ENCODE results near the gene NLRP11. TPM values are rescaled to one million over a fixed set of nuclear protein-coding genes. Genes with fewer than 3 reads are reported as not detected.

The NLRP11 gene
- polyA plus RNA-seq, 1 experiment: not detected

GRCh38 chr19:55858969-55859368 is 27.2 kb upstream of the NLRP11 start:
- no peak overlapping the region for H3K4me3 ChIP-seq (ENCODE audit: low read depth, low read length)
- ChIA-PET POLR2A (no interaction called here), CTCF (no interaction called here)
- no peak for DNase-seq (ENCODE audit: low read depth, low spot score)
- H3K9me3 ChIP-seq (ENCODE audit: control insufficient read depth, insufficient read depth, low read length): peaks cover 55% of the 10 kb centered on the region
- TF ChIP-seq CTCF (IDR thresholded peaks at IDR 0.05; ENCODE audit: low read depth, low read length): no peak
- H3K27me3 ChIP-seq (ENCODE audit: control insufficient read depth, insufficient read depth, low read length): no peaks in the 10 kb centered on the region
- H3K27ac ChIP-seq (ENCODE audit: low read depth, low read length): no peak overlapping the region

- ChIA-PET POLR2A (no interaction called here), CTCF (no interaction called here)
- Histone ChIP-seq H3K9me3 (ENCODE audit: control insufficient read depth, insufficient read depth, low read length) (peaks cover 59% of the 10 kb centered on the region), H3K4me3 (ENCODE audit: low read depth, low read length) (no peak overlapping the region), H3K27ac (ENCODE audit: low read depth, low read length) (no peak overlapping the region), H3K27me3 (ENCODE audit: control insufficient read depth, insufficient read depth, low read length) (no peaks in the 10 kb centered on the region)
- DNase-seq (ENCODE audit: low read depth, low spot score): no peak
- TF ChIP-seq CTCF (IDR thresholded peaks at IDR 0.05; ENCODE audit: low read depth, low read length): no peak
Measured at GRCh38 chr19:55858401-55858800, 26.6 kb upstream of the NLRP11 start.

GRCh38 chr19:55857974-55858373 is 26.2 kb upstream of the NLRP11 start:
- Histone ChIP-seq H3K9me3 (ENCODE audit: control insufficient read depth, insufficient read depth, low read length) (peaks cover 59% of the 10 kb centered on the region), H3K4me3 (ENCODE audit: low read depth, low read length) (no peak overlapping the region), H3K27ac (ENCODE audit: low read depth, low read length) (no peak overlapping the region), H3K27me3 (ENCODE audit: control insufficient read depth, insufficient read depth, low read length) (no peaks in the 10 kb centered on the region)
- TF ChIP-seq CTCF (IDR thresholded peaks at IDR 0.05; ENCODE audit: low read depth, low read length): no peak
- no peak for DNase-seq (ENCODE audit: low read depth, low spot score)
- ChIA-PET CTCF (no interaction called here), POLR2A (no interaction called here)

- Histone ChIP-seq H3K27me3 (ENCODE audit: control insufficient read depth, insufficient read depth, low read length) (no peaks in the 10 kb centered on the region), H3K4me3 (ENCODE audit: low read depth, low read length) (no peak overlapping the region), H3K27ac (ENCODE audit: low read depth, low read length) (no peak overlapping the region), H3K9me3 (ENCODE audit: control insufficient read depth, insufficient read depth, low read length) (peaks cover 59% of the 10 kb centered on the region)
- ChIA-PET CTCF (no interaction called here), POLR2A (no interaction called here)
- no peak for TF ChIP-seq CTCF (IDR thresholded peaks at IDR 0.05; ENCODE audit: low read depth, low read length)
- no peak for DNase-seq (ENCODE audit: low read depth, low spot score)
Measured at GRCh38 chr19:55857149-55857548, 25.4 kb upstream of the NLRP11 start.

GRCh38 chr19:55855160-55855559 is 23.4 kb upstream of the NLRP11 start:
- H3K27ac ChIP-seq (ENCODE audit: low read depth, low read length): no peak overlapping the region
- no peak for DNase-seq (ENCODE audit: low read depth, low spot score)
- no peaks in the 10 kb centered on the region for H3K27me3 ChIP-seq (ENCODE audit: control insufficient read depth, insufficient read depth, low read length)
- TF ChIP-seq CTCF (IDR thresholded peaks at IDR 0.05; ENCODE audit: low read depth, low read length): no peak
- ChIA-PET CTCF (no interaction called here), POLR2A (no interaction called here)
- peaks cover 50% of the 10 kb centered on the region for H3K9me3 ChIP-seq (ENCODE audit: control insufficient read depth, insufficient read depth, low read length)
- no peak overlapping the region for H3K4me3 ChIP-seq (ENCODE audit: low read depth, low read length)
